Skeletal muscle satellite cell (primary cell): ENCODE measurements around the gene JCHAIN.
A peak's percentile ranks its signal among the peaks of the same experiment; 100 is the strongest.
"Not testable (repeated sequence)": the region's sequence is repeated elsewhere in the genome, so short reads cannot be mapped to it uniquely, and the experiment has no call there.

Experiments used
- H3K27me3 ChIP-seq: 2 replicates; pipeline ENCODE4 v1.7.0; 2013; ENCODE audit warnings: low read length; ENCODE audit not compliant: control insufficient read depth, insufficient read depth
- H3K36me3 ChIP-seq: 2 replicates; pipeline ENCODE4 v1.7.0; 2013; ENCODE audit warnings: mild to moderate bottlenecking, control low read depth, low read length; ENCODE audit not compliant: insufficient read depth
- H3K4me1 ChIP-seq: 2 replicates; pipeline ENCODE4 v1.7.0; 2013; ENCODE audit warnings: low read length; ENCODE audit not compliant: control insufficient read depth, insufficient read depth
- H3K4me2 ChIP-seq: 2 replicates; pipeline ENCODE4 v1.7.0; 2013; ENCODE audit warnings: mild to moderate bottlenecking, low read length
- H3K4me3 ChIP-seq: 2 replicates; pipeline ENCODE4 v1.7.0; 2013; ENCODE audit warnings: low read length
- H3K9ac ChIP-seq: 2 replicates; pipeline ENCODE4 v1.7.0; 2013; ENCODE audit warnings: mild to moderate bottlenecking, low read depth, low read length, moderate library complexity
- H3K9me3 ChIP-seq: replicated peaks from 2 replicates; pipeline ENCODE4 v1.7.0; 2013; ENCODE audit warnings: mild to moderate bottlenecking, control low read depth, low read length

JCHAIN gene

GRCh38 chr4:70667740-70668535, 1.6 kb upstream of the JCHAIN start:
- Histone ChIP-seq H3K4me3 (no peak overlapping the region), H3K4me2 (no peak overlapping the region), H3K4me1 (peaks cover 17% of the 10 kb centered on the region), H3K27me3 (no peaks in the 10 kb centered on the region), H3K9me3 (no peaks in the 10 kb centered on the region), H3K36me3 (no peaks in the 10 kb centered on the region), H3K9ac (no peak overlapping the region)

DNA sequence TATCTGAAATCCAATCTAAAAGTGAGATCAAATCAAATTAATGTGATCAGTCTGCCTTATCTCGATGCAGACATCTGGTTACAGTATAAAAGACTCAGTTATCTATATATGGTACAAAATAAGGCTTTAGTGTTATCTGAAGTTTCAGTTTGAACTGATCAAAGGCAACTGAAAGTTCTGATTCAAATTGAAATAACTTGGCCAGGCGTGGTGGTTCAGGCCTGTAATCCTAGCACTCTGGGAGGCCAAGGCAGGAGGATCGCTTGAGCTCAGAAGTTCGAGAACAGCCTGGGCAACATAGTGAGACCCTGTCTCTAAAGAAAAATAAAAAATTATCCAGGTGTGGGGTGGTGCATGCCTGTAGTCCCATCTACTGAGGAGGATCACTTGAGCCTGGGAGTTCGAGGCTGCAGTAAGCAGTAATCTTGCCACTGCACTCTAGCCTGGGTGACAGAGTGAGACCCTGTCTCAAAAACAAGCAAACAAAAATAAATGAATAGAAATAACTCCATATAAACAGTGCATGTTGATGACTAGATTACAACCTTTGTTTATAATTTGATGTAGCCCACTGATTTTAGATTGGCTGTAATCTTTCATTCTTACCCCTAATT, 4.9 kb downstream of the JCHAIN start:
- H3K9me3 ChIP-seq, H3K4me3 ChIP-seq, H3K9ac ChIP-seq, H3K36me3 ChIP-seq, H3K4me1 ChIP-seq, H3K27me3 ChIP-seq, H3K4me2 ChIP-seq: not testable (repeated sequence)

DNA sequence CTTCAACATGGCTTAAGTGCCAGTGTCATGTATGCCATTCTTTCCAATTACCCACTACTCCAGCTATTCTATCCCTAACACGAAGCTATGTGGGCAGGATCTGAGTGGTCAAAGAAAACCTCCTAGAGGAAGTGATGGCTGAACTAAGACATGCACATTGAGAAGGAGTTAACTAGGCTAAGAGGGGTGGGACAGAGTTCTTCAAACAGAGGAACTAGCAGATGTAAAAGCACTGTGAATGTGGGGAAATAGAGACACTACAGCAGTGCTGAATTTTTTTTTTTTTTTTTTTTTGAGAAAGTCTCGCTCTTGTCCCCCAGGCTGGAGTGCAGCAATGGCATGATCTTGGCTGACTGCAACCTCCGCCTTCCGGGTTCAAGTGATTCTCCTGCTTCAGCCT, 6.2 kb downstream of the JCHAIN start:
- H3K9me3 ChIP-seq: no peaks in the 10 kb centered on the region
- H3K4me1 ChIP-seq: no peaks in the 10 kb centered on the region

DNA sequence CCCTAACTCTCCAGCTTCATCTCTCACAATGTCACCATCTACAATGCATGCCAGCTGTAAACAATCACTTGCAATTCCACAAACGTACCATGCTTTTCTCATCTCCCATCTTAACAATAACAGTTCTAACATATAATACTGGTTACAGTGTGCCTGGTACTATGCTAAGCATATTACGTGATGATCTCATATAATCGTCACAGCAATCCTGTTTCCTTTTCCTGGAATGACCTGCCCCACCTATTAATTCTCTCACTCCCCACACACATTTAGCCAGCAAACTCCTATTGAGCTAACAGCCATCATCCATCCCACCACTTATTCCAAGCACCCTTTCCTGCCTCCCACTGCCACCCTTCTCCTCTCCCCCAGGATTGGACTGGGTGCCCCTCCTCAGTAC, 7.9 kb downstream of the JCHAIN start:
- H3K27me3 ChIP-seq: no peaks in the 10 kb centered on the region
- H3K36me3 ChIP-seq: no peaks in the 10 kb centered on the region
- H3K4me2 ChIP-seq: no peak overlapping the region
- no peak overlapping the region for H3K4me3 ChIP-seq
- no peaks in the 10 kb centered on the region for H3K9me3 ChIP-seq
- no peaks in the 10 kb centered on the region for H3K4me1 ChIP-seq
- H3K9ac ChIP-seq: no peak overlapping the region

More for the DNA sequence above, 6.2 kb downstream of the JCHAIN start:
- Histone ChIP-seq H3K9ac (no peak overlapping the region), H3K36me3 (no peaks in the 10 kb centered on the region), H3K4me2 (no peak overlapping the region), H3K4me3 (no peak overlapping the region), H3K27me3 (no peaks in the 10 kb centered on the region)

- no peaks in the 10 kb centered on the region for H3K4me1 ChIP-seq
- H3K27me3 ChIP-seq: no peaks in the 10 kb centered on the region
- H3K9me3 ChIP-seq: no peaks in the 10 kb centered on the region
- no peak overlapping the region for H3K4me2 ChIP-seq
- H3K9ac ChIP-seq: no peak overlapping the region
- H3K4me3 ChIP-seq: no peak overlapping the region
- no peaks in the 10 kb centered on the region for H3K36me3 ChIP-seq
Measured at GRCh38 chr4:70657326-70657725, 9.0 kb downstream of the JCHAIN start.

- no peak overlapping the region for H3K4me3 ChIP-seq
- H3K27me3 ChIP-seq: no peaks in the 10 kb centered on the region
- H3K36me3 ChIP-seq: no peaks in the 10 kb centered on the region
- H3K9ac ChIP-seq: no peak overlapping the region
- no peaks in the 10 kb centered on the region for H3K9me3 ChIP-seq
- no peaks in the 10 kb centered on the region for H3K4me1 ChIP-seq
- H3K4me2 ChIP-seq: no peak overlapping the region
Measured at GRCh38 chr4:70654605-70655011, 11.7 kb downstream of the JCHAIN start.

DNA sequence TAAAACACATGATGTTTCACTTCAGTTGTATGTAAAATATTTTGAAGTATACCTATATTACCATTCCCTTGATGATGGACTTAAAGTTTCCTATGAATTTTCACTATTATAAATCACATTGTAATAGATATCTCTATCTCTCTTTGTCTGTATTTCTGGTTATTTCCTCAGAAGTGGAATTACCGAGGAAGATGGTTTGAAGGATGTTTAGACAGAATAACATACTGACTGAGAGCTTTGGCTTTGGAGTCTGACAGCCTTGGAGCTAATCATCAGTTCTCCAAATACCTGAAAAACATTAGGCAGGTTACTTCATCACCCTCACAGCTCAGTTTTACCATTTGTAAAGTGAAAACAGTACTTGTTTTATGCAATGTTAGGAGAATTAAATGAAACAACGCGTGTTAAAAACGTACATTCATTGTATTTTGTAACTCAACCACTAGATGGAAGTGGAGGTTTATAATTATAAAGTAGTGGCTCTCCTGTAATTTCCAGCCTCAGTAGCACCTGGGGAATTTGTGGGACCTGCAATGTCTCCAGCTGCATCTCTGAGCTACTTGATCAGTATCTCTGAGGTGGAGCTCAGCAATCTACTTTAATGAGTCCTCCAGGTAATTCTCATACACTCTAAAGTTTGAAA, 14.3 kb downstream of the JCHAIN start:
- H3K9me3 ChIP-seq: no peaks in the 10 kb centered on the region
- peak overlapping the region; percentile 75 for H3K4me2 ChIP-seq
- peak overlapping the region; percentile 42 for H3K4me3 ChIP-seq
- H3K36me3 ChIP-seq: no peaks in the 10 kb centered on the region
- peak overlapping the region; percentile 35 for H3K9ac ChIP-seq
- peaks cover 4% of the 10 kb centered on the region for H3K27me3 ChIP-seq
- H3K4me1 ChIP-seq: no peaks in the 10 kb centered on the region

DNA sequence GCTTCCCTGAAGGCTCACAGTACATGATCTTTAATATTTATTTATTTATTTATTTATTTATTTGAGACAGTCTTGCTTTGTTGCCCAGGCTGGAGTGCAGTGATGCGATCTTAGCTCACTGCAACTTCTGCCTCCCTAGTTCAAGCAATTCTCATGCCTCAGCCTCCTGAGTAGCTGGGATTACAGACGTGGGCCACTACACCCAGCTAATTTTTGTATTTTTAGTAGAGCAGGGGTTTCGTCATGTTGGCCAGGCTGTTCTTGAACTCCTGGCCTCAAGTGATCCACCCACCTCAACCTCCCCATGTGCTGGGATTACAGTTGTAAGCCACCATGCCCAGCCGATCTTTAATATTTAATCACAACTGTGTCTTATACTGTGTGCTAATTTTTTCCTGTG, 15.6 kb downstream of the JCHAIN start:
- not testable (repeated sequence) for H3K4me3 ChIP-seq, H3K4me1 ChIP-seq, H3K4me2 ChIP-seq, H3K36me3 ChIP-seq, H3K27me3 ChIP-seq, H3K9ac ChIP-seq, H3K9me3 ChIP-seq

DNA sequence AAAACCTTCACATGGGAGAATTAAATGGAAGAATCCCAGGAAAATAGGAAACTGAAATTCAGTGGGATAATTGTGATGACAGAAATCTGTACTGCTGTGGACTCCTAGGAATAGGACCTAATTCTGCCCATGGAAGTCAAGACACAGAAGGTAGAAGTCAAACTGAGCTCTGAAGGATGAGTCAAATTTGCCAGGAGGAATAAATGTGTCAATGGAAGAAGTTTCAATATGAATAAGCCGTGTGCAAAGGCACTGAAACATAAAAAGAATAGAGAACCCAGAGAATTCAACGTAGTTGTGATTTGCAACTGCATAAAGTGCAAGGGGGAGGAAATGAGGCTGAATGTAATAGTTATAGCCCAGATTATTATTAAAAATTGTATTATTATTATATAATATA, 26.1 kb downstream of the JCHAIN start:
- H3K27me3 ChIP-seq: peaks cover 6% of the 10 kb centered on the region
- H3K4me3 ChIP-seq: no peak overlapping the region

GRCh38 chr4:70637239-70637913, 28.9 kb downstream of the JCHAIN start:
- H3K9ac ChIP-seq: no peak overlapping the region
- H3K4me1 ChIP-seq: peaks cover 2% of the 10 kb centered on the region
- H3K36me3 ChIP-seq: no peaks in the 10 kb centered on the region
- H3K27me3 ChIP-seq: peaks cover 4% of the 10 kb centered on the region
- no peaks in the 10 kb centered on the region for H3K9me3 ChIP-seq
- no peak overlapping the region for H3K4me2 ChIP-seq
- no peak overlapping the region for H3K4me3 ChIP-seq

More for the DNA sequence above, 26.1 kb downstream of the JCHAIN start:
- Histone ChIP-seq H3K9ac (no peak overlapping the region), H3K9me3 (no peaks in the 10 kb centered on the region), H3K4me1 (no peaks in the 10 kb centered on the region), H3K36me3 (no peaks in the 10 kb centered on the region), H3K4me2 (no peak overlapping the region)

DNA sequence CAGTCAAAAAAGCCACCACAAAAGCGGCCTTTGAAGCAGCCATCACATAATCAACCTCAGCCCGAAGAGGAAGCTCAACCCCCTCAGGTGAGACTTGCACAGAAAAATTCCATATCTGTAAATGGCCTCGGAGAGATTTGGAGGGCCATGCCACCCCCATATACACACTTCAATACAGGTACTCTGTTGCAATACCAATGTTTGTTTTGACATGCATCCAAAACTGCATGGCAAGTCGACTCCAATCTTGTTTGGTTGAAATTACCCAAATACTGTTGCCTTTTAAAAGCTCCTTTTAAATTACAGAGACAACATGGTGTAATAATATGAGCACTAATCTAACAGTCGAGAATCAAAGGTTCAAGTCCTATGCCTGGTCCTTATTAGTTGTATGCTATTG, 31.8 kb downstream of the JCHAIN start:
- Histone ChIP-seq H3K36me3 (no peaks in the 10 kb centered on the region), H3K27me3 (no peaks in the 10 kb centered on the region), H3K4me1 (peaks cover 11% of the 10 kb centered on the region), H3K9ac (no peak overlapping the region), H3K9me3 (no peaks in the 10 kb centered on the region), H3K4me3 (no peak overlapping the region), H3K4me2 (no peak overlapping the region)
